ENCODE measurements around the gene PRKCSH. TPM values are rescaled to one million over a fixed set of nuclear protein-coding genes. Genes with fewer than 3 reads are reported as not detected.

PRKCSH gene
- total and polyA plus RNA-seq, 3 donors from 2014 or later, result 214 to 266 (median 256) TPM

DNA sequence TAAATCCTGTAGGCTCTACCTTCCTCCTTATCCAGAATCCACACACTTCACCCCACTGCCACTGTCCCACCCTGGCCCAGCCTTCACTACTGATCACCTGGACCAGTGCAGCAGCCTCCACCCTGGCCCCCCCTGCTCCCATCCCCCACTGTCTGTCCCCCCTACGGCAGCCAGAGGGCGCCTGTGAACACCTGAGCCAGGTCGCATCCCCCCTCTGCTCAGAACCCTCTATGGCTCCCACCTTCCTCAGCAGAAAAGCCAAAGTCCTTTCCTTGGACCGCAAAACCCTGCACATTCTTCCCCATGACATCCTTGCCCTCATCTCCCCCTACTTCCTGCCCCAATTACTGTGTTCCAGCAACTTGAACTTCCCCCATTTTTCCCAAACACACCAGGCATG is 24.8 kb downstream of the PRKCSH start:
- 59 to 76% methylated on average over 4 of the region's 4 CpGs for WGBS, 2 donors
- no peak overlapping the region for H3K4me3 ChIP-seq
- no peaks in the 10 kb centered on the region for H3K36me3 ChIP-seq (ENCODE audit: low read depth, missing control alignments)
- no peak for TF ChIP-seq POLR2A (IDR thresholded peaks at IDR 0.05)
- TF ChIP-seq, protein P1, sequence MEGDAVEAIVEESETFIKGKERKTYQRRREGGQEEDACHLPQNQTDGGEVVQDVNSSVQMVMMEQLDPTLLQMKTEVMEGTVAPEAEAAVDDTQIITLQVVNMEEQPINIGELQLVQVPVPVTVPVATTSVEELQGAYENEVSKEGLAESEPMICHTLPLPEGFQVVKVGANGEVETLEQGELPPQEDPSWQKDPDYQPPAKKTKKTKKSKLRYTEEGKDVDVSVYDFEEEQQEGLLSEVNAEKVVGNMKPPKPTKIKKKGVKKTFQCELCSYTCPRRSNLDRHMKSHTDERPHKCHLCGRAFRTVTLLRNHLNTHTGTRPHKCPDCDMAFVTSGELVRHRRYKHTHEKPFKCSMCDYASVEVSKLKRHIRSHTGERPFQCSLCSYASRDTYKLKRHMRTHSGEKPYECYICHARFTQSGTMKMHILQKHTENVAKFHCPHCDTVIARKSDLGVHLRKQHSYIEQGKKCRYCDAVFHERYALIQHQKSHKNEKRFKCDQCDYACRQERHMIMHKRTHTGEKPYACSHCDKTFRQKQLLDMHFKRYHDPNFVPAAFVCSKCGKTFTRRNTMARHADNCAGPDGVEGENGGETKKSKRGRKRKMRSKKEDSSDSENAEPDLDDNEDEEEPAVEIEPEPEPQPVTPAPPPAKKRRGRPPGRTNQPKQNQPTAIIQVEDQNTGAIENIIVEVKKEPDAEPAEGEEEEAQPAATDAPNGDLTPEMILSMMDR (IDR thresholded peaks at IDR 0.05), result no peak
- H3K4me1 ChIP-seq, result no peaks in the 10 kb centered on the region
- no peaks in the 10 kb centered on the region for H3K9me3 ChIP-seq
- no peak for DNase-seq
- intact Hi-C loops (cut with DNase I; ENCODE audit: low total_unique reads), result no loop called here
- no peaks in the 10 kb centered on the region for H3K27me3 ChIP-seq
- H3K27ac ChIP-seq, result no peak overlapping the region

DNA sequence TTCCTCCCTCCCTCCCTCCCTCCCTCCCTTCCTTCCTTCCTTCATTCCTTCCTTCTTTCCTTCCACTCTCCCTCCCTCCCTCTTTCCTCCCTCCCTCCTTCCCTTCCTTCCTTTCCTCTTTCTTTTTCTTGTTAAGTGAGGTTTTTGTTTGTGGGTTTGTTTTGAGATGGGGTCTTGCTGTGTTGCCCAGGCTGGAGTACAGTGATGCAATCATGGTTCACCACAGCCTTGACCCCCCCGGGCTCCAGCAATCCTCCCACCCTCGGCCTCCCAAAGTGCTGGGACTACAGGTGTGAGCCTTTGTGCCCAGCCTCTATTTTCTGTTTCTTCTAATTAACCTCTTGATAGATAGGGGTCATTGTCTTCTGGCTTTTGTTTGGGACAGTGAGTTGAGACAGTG is 26.0 kb downstream of the PRKCSH start:
- H3K27ac ChIP-seq, result no peak overlapping the region
- no peaks in the 10 kb centered on the region for H3K36me3 ChIP-seq (ENCODE audit: low read depth, missing control alignments)
- 49 to 53% methylated on average over 2 of the region's 2 CpGs for WGBS, 2 donors
- H3K4me1 ChIP-seq, result no peaks in the 10 kb centered on the region
- H3K27me3 ChIP-seq, result no peaks in the 10 kb centered on the region
- intact Hi-C loops (cut with DNase I; ENCODE audit: low total_unique reads), result no loop called here
- no peaks in the 10 kb centered on the region for H3K9me3 ChIP-seq
- DNase-seq, result no peak
- TF ChIP-seq, protein P1 (IDR thresholded peaks at IDR 0.05), result no peak
- no peak for TF ChIP-seq POLR2A (IDR thresholded peaks at IDR 0.05)
- no peak overlapping the region for H3K4me3 ChIP-seq

- no peak for DNase-seq
- TF ChIP-seq, protein P1 (IDR thresholded peaks at IDR 0.05), result no peak
- TF ChIP-seq POLR2A (IDR thresholded peaks at IDR 0.05), result no peak
- no peaks in the 10 kb centered on the region for H3K36me3 ChIP-seq (ENCODE audit: low read depth, missing control alignments)
- no peaks in the 10 kb centered on the region for H3K4me1 ChIP-seq
- no peak overlapping the region for H3K4me3 ChIP-seq
- intact Hi-C loops (cut with DNase I; ENCODE audit: low total_unique reads), result no loop called here
- H3K27me3 ChIP-seq, result no peaks in the 10 kb centered on the region
- H3K9me3 ChIP-seq, result no peaks in the 10 kb centered on the region
- no peak overlapping the region for H3K27ac ChIP-seq
- WGBS, 2 donors, result 76 to 81% methylated on average over 9 to 12 of the region's 12 CpGs
These were observed 28.0 kb downstream of the PRKCSH start for GRCh38 chr19:11463391-11463790.

DNA sequence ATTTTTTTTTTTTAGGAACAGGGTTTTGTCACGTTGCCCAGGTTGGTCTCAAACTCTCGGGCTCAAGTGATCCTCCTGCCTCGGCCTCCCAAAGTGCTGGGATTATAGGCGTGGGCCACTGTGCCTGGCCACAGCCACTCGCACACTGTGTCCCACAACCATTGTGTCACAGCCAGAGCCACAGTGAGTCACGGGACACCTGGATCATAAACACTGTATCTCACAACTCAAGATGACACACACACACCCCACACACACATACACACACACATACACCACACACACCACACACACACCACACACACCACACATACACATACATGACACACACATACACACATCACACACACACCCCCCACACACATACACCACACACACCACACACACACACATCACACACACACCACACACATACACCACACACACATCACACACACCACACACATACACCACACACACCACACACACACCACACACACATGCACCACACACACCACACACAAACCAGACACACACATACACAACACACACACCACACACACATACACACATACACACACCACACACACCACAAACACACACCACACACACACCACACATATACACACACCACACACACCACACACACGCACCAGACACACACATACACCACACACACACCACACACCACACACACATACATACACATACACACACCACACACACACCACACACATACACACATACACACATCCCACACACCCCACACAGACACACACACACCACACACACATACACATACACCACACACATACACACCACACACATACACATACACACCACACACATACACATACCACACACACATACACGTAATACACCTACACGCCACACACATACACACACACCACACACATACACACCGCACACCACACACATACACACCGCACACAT is 29.2 kb downstream of the PRKCSH start:
- Histone ChIP-seq H3K4me1 (no peaks in the 10 kb centered on the region), H3K9me3 (no peaks in the 10 kb centered on the region), H3K27me3 (no peaks in the 10 kb centered on the region), H3K4me3 (no peak overlapping the region), H3K36me3 (ENCODE audit: low read depth, missing control alignments) (no peaks in the 10 kb centered on the region), H3K27ac (no peak overlapping the region)
- DNase-seq, result no peak
- intact Hi-C loops (cut with DNase I; ENCODE audit: low total_unique reads), result no loop called here
- TF ChIP-seq, protein P1 (IDR thresholded peaks at IDR 0.05), result no peak
- TF ChIP-seq POLR2A (IDR thresholded peaks at IDR 0.05), result no peak
- 67 to 79% methylated on average over 11 of the region's 11 CpGs for WGBS, 2 donors
